GM23338 (cell line): ENCODE data around the gene DET1. TPM values are rescaled to one million over a fixed set of nuclear protein-coding genes. Genes with fewer than 3 reads are reported as not detected.

Experiments
- ATAC-seq: fragments of 200-7000 bp; cut with Tn5 transposase; 3 replicates; pipeline ENCODE4 v1.9.1; 2020
- DNase-seq: peaks from one replicate; pipeline ENCODE4 v3.0.0-alpha.2; 2015; ENCODE audit warnings: low spot score
- H2AFZ ChIP-seq: fragments of 200-600 bp; sonication (generic); 2 replicates; pipeline ENCODE4 v1.8.0; 2016; ENCODE audit warnings: antibody characterized with exemption, mild to moderate bottlenecking, moderate library complexity
- H3F3A ChIP-seq: fragments of 200-600 bp; sonication (generic); replicated peaks from 2 replicates; pipeline ENCODE4 v1.8.0; 2017; ENCODE audit warnings: antibody characterized with exemption, mixed run types, low read depth
- H3K27ac ChIP-seq: fragments of 200-600 bp; sonication (generic); 2 replicates; pipeline ENCODE4 v1.6.1; 2016; ENCODE audit warnings: low read depth
- H3K27me3 ChIP-seq: fragments of 200-600 bp; sonication (generic); 2 replicates; pipeline ENCODE4 v1.8.0; 2016; ENCODE audit warnings: mild to moderate bottlenecking, mixed run types, moderate library complexity; ENCODE audit not compliant: insufficient read depth
- H3K36me3 ChIP-seq: fragments of 200-600 bp; sonication (generic); 2 replicates; pipeline ENCODE4 v1.8.0; 2016; ENCODE audit warnings: mild to moderate bottlenecking; ENCODE audit not compliant: insufficient read depth
- H3K4me1 ChIP-seq: fragments of 200-600 bp; sonication (generic); 2 replicates; pipeline ENCODE4 v1.8.0; 2016; ENCODE audit warnings: mild to moderate bottlenecking, moderate library complexity; ENCODE audit not compliant: insufficient read depth
- H3K4me2 ChIP-seq: fragments of 200-600 bp; sonication (generic); 2 replicates; pipeline ENCODE4 v1.7.1; 2017; ENCODE audit warnings: mixed run types
- H3K4me3 ChIP-seq: fragments of 200-600 bp; sonication (generic); 2 replicates; pipeline ENCODE4 v1.6.1; 2016; ENCODE audit warnings: mixed run types
- H3K79me2 ChIP-seq: fragments of 200-600 bp; sonication (generic); replicated peaks from 2 replicates; pipeline ENCODE4 v1.8.0; 2017; ENCODE audit warnings: mild to moderate bottlenecking; ENCODE audit not compliant: insufficient read depth
- H3K9me2 ChIP-seq: fragments of 200-600 bp; sonication (generic); 2 replicates; pipeline ENCODE4 v1.8.0; 2017; ENCODE audit not compliant: insufficient read depth
- H4K20me1 ChIP-seq: fragments of 200-600 bp; sonication (generic); replicated peaks from 2 replicates; pipeline ENCODE4 v1.8.0; 2017; ENCODE audit warnings: mild to moderate bottlenecking; ENCODE audit not compliant: insufficient read depth
- H3K27ac Mint-ChIP-seq: 2 replicates; pipeline ENCODE4 v1.8.0; 2020; ENCODE audit warnings: inconsistent platforms, mild to moderate bottlenecking, moderate library complexity, mixed read lengths
- H3K27me3 Mint-ChIP-seq: 3 replicates; pipeline ENCODE4 v1.8.0; 2022; ENCODE audit warnings: low read depth, mild to moderate bottlenecking, moderate library complexity, mixed read lengths, inconsistent platforms; ENCODE audit not compliant: insufficient read depth, poor library complexity
- H3K36me3 Mint-ChIP-seq: 3 replicates; pipeline ENCODE4 v1.8.0; 2021; ENCODE audit warnings: low read depth, mild to moderate bottlenecking, inconsistent platforms, moderate library complexity, mixed read lengths
- H3K4me1 Mint-ChIP-seq: 3 replicates; pipeline ENCODE4 v1.8.0; 2020; ENCODE audit warnings: mild to moderate bottlenecking, inconsistent platforms, mixed read lengths
- H3K4me3 Mint-ChIP-seq: 3 replicates; pipeline ENCODE4 v1.8.0; 2021; ENCODE audit warnings: moderate library complexity, mild to moderate bottlenecking, inconsistent platforms, mixed read lengths
- H3K9me3 Mint-ChIP-seq: 3 replicates; pipeline ENCODE4 v1.8.0; 2020; ENCODE audit warnings: moderate library complexity, mild to moderate bottlenecking, inconsistent platforms, mixed read lengths
- CREB1 ChIP-seq: fragments of 250-450 bp; sonication (Bioruptor Pico); IDR thresholded peaks from 2 replicates; pipeline ENCODE4 v1.5.0; 2020; ENCODE audit warnings: low read depth, mild to moderate bottlenecking, moderate library complexity
- REST ChIP-seq: IDR thresholded peaks from one replicate; pipeline ENCODE4 v1.6.1; 2018; ENCODE audit warnings: antibody characterized with exemption; ENCODE audit not compliant: unreplicated experiment
- ZNF114 ChIP-seq: fragments of 250-450 bp; sonication (Bioruptor Pico); IDR thresholded peaks from 2 replicates; pipeline ENCODE4 v1.5.0; 2020; ENCODE audit warnings: mild to moderate bottlenecking, moderate library complexity
- ZNF331 ChIP-seq: fragments of 250-450 bp; sonication (Bioruptor Pico); IDR thresholded peaks from 2 replicates; pipeline ENCODE4 v1.5.0; 2020; ENCODE audit warnings: low read depth, mild to moderate bottlenecking, moderate library complexity
- polyA plus RNA-seq: library from polyadenylated mRNA; unstranded; fragments of >200 nt; fragmentation: Nextera tagmentation; extraction: Ambion mirVana; gene quantifications from 2 replicates; pipeline ENCODE4 v1.2.1, GENCODE V29; 2016
- total RNA-seq: library from RNA; depleted of rRNA; stranded (reverse); fragments of >200 nt; shearing (Covaris generic); gene quantifications from 2 replicates; pipeline ENCODE4 v1.2.3, GENCODE V29; 2014

Gene DET1
- total and polyA plus RNA-seq, 2 experiments from 2014 or later: 4.2 to 8.6 TPM

DNA sequence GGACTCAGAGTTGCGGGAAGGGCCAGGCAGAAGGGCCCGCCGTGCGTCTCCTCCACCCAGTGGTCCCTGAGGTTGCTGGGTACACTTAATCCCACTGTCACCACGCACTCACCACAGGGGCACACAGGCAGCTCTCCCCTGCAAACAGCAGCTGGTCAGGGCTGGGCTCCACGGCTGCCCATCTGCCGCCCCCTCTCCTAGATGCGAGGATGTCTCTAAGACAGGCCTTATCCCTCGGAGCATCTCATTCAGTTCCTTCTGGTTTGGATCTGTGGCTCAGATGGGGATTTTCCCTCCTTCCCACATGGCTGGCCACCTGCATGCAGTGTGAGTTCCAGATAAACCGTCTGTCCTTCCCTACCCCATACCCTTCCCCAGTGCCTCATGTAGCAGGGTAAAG, 52.6 kb downstream of the DET1 start:
- Histone ChIP-seq H3K4me1 (no peaks in the 10 kb centered on the region), H3K36me3 (no peaks in the 10 kb centered on the region), H3K9me2 (no peaks in the 10 kb centered on the region), H3K79me2 (no peaks in the 10 kb centered on the region), H3K27ac (no peak overlapping the region), H2AFZ (no peak overlapping the region), H3K4me3 (no peak overlapping the region), H3K27me3 (no peaks in the 10 kb centered on the region), H4K20me1 (no peaks in the 10 kb centered on the region), H3K4me2 (no peak overlapping the region), H3F3A (no peaks in the 10 kb centered on the region)
- Mint-ChIP-seq H3K4me3 (no peak overlapping the region), H3K27me3 (peaks cover 9% of the 10 kb centered on the region), H3K9me3 (no peaks in the 10 kb centered on the region), H3K36me3 (no peaks in the 10 kb centered on the region), H3K27ac (no peak overlapping the region), H3K4me1 (peaks cover 5% of the 10 kb centered on the region)
- TF ChIP-seq REST: no peak
- no peak for TF ChIP-seq ZNF331 (CRISPR knock-in tag)
- TF ChIP-seq ZNF114: no peak
- ATAC-seq: no peak
- no peak for DNase-seq

GRCh38 chr15:88491158-88491557, 55.3 kb downstream of the DET1 start:
- H3K9me2 ChIP-seq: no peaks in the 10 kb centered on the region
- no peaks in the 10 kb centered on the region for H3K79me2 ChIP-seq
- H3K4me1 Mint-ChIP-seq: peaks cover 14% of the 10 kb centered on the region
- ATAC-seq: peak; percentile 34
- no peak overlapping the region for H3K27ac ChIP-seq
- H3K36me3 ChIP-seq: no peaks in the 10 kb centered on the region
- no peaks in the 10 kb centered on the region for H3F3A ChIP-seq
- H3K27me3 Mint-ChIP-seq: peaks cover 12% of the 10 kb centered on the region
- DNase-seq: peak; percentile 36
- H3K27me3 ChIP-seq: no peaks in the 10 kb centered on the region
- TF ChIP-seq ZNF331 (CRISPR knock-in tag): no peak
- TF ChIP-seq CREB1 (CRISPR knock-in tag): no peak
- no peak for TF ChIP-seq REST
- no peak for TF ChIP-seq ZNF114
- H3K9me3 Mint-ChIP-seq: no peaks in the 10 kb centered on the region
- H3K27ac Mint-ChIP-seq: peak overlapping the region; percentile 69; the same call in 1 of the 2 replicates
- peaks cover 9% of the 10 kb centered on the region; the same call in 1 of the 2 replicates for H3K4me1 ChIP-seq
- H3K4me3 ChIP-seq: no peak overlapping the region
- no peak overlapping the region for H3K4me3 Mint-ChIP-seq
- H3K36me3 Mint-ChIP-seq: no peaks in the 10 kb centered on the region
- no peaks in the 10 kb centered on the region for H4K20me1 ChIP-seq
- H2AFZ ChIP-seq: no peak overlapping the region
- no peak overlapping the region for H3K4me2 ChIP-seq
